GM19239 (cell line): Measurements from ENCODE around the gene KDM4C.
A peak's percentile ranks its signal among the peaks of the same experiment; 100 is the strongest.
"Not testable (repeated sequence)": the region's sequence is repeated elsewhere in the genome, so short reads cannot be mapped to it uniquely, and the experiment has no call there.

Source experiments
- DNase-seq: peaks from one replicate; pipeline ENCODE4 v3.0.0; 2011; ENCODE audit warnings: low spot score; ENCODE audit not compliant: insufficient read length
- FAIRE-seq: peaks from 2 replicates; lab custom pipeline; 2011; peaks lifted over from hg19 to GRCh38; lab: Jason Lieb, UNC

The KDM4C gene

DNA sequence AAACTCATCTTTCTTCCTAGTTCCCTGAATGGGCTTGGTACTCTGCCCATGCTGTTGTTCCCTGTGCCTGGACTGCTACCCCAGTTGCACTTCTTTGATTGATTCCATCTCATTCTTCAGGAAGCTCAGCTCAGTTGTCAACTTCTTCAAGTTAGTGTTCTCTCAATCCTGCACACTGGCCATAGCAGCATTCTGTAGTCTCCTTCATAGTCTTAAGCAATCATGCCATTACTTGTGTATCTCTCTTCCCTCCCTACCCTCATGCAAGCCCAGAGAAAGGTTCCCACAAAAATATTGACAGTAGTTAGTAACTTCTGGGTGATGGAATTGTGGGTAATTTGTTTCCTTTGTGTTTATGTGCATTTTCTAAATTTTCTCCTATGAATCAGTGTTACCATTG, 5.5 kb downstream of the KDM4C start:
- no peak for DNase-seq
- no peak for FAIRE-seq

DNA sequence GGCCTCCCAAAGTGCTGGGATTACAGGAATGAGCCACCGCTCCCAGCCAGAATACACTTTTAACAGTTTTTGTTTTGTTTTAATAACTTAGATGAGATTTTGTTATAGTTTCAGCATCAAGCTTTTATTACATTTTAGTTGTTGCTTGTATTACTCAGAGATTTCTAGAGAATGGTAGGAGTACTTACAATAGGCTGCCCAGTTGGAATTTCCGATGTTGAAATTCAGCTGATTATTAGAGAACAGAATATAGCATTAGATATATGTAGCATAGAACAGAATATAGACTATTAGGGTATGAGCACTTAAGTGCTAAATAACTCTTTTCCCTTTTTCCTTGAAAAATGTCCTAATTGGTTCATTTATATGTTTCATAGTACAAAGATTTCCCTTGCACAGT, 6.2 kb downstream of the KDM4C start:
- no peak for FAIRE-seq
- DNase-seq, result no peak

DNA sequence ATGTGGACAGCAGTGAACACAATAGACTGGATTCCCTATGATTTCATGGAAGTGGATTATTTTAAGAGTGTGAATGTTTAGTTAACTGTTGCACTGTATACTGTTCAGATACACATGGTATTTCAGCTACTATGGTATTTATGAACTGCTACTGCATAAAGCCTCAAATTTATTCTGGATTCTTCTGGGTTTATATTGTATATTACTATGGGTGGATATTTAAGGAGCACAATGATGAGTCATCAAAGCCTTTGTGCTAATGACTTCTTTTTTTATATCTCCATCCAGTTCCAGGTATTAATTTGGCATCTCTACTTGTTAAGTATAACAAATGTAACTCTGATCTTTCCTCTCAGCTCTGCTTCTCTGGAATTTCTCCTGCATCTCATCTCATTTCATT, 6.8 kb downstream of the KDM4C start:
- no peak for DNase-seq
- no peak for FAIRE-seq

DNA sequence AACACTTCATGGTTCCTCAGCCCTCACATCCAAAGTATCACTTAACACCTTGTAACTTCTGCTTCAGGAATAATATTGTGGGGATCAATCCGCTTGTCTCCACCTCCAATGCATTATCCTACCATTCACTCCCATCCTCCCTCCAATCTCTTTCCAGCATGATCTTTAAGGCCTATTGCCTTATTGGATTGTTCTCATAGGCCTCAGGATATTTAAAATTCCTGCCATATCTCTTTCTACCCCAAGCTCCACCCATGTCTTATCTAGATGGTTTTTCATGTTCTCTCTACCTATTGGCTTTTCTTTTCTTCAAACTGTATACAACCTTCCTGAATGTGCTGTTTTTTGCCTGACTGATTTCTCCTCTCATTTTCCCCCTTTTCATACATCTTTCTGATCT, 7.2 kb downstream of the KDM4C start:
- FAIRE-seq (peak; percentile 40), DNase-seq (no peak)

GRCh38 chr9:6765396-6765795, 7.6 kb downstream of the KDM4C start:
- DNase-seq (no peak), FAIRE-seq (no peak)

DNA sequence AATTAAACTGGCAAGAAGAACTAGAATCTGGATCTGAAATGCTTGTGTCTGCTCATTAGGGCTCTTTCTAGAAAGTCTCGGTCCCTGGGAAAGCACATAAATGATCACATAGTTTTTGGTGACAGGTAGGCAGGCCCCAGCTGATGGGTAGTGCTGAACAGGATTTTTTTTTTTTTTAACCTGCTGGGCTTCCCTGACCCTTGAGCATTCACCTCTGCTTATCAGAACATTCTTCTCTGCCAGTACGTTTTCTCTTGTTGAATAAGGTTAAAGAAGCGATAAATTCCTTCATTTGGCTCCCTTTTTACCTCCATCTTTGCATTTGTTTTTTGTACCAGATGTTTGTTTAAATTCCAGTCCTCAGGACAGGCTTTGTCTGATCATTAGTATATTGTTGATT, 8.8 kb downstream of the KDM4C start:
- FAIRE-seq, result no peak
- DNase-seq, result no peak

- not testable (repeated sequence) for FAIRE-seq, DNase-seq
Observed at GRCh38 chr9:6768587-6768986, 10.8 kb downstream of the KDM4C start.

- no peak for FAIRE-seq
- DNase-seq, result no peak
Observed at GRCh38 chr9:6771722-6772121, 13.9 kb downstream of the KDM4C start.

GRCh38 chr9:6777213-6777902, 19.6 kb downstream of the KDM4C start:
- FAIRE-seq, result peak; percentile 76
- no peak for DNase-seq

DNA sequence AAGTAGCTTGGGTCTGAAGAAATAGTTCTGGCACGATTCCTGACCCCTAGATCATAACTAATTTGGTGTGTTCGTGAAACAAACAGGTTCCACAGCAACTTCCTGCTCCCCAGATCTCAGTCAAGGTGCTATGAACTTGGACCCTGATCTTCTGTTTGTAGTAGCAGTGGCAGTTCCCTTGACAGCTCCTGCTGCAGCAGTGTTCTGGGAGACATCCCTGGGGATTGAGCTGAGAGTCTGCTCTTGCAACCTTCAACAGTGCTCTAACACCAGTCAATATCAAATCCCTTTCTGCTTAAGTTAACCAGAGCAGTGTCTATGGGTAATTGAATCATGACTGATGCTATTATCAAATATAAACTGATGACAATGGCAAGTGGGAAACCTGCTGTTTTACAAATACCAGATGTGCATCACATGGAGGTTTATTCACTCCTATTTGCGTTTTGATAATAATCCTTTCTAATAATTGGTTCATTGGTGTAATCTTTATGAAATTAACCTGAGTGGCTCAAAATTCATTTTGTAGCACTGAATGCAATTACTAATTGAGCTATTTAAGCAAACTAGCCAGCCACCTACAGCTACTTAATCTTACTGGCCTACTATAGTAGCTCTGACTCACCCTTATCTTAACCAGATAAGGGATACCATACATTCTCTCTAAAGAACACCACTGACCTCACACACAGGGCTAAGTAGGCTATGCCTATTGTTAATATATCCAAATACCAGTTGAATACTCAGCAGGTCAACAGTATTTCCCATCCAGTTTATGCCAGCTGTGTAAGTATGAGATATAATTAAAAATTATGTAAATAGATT, 21.9 kb downstream of the KDM4C start:
- DNase-seq, result no peak
- peak; percentile 76 for FAIRE-seq

DNA sequence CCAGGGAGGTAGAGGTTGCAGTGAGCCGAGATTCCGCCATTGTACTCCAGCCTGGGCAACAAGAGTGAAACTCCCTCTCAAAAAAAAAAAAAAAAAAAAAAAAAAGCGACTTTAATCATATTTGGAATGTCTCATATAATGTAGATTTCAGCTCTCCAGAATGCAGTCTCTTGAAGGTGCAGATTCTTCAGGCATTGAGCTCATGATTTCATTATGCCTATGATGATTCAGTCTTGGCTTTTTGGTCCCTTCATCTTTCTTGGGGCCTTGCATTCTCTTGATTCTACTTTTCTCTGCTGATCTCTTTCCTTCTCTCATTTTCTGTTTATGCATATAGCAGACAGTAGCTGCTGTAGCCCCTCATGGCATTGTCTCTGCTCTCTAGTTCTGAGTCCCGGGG, 22.9 kb downstream of the KDM4C start:
- FAIRE-seq (no peak), DNase-seq (no peak)

GRCh38 chr9:6781476-6781875, 23.7 kb downstream of the KDM4C start:
- no peak for DNase-seq
- FAIRE-seq, result no peak

- FAIRE-seq, result no peak
- DNase-seq, result no peak
Observed at GRCh38 chr9:6782345-6782744, 24.6 kb downstream of the KDM4C start.

DNA sequence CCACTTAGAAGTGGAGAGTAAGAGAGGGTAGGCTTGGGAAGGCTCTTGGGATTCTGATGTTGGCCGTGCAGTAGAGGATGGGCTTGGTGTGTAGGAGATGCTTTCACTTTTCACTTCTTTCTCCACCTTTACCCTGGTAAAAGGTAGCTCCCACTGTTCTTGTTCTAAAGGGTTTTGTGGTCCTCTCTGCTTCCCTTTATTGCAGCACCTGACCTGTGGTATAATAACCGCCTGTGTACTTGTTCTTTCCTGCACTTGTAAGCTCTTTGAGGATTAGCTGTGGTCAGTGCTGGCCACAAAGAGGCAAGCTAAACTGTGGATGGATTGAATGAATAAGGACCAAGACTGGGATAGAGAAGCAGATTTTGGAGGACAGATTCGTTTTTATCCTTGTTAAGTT, 25.2 kb downstream of the KDM4C start:
- no peak for FAIRE-seq
- no peak for DNase-seq

- DNase-seq, result no peak
- no peak for FAIRE-seq
Observed at GRCh38 chr9:6783753-6784152, 26.0 kb downstream of the KDM4C start.

- DNase-seq (no peak), FAIRE-seq (no peak)
Observed at GRCh38 chr9:6785682-6786081, 27.9 kb downstream of the KDM4C start.

DNA sequence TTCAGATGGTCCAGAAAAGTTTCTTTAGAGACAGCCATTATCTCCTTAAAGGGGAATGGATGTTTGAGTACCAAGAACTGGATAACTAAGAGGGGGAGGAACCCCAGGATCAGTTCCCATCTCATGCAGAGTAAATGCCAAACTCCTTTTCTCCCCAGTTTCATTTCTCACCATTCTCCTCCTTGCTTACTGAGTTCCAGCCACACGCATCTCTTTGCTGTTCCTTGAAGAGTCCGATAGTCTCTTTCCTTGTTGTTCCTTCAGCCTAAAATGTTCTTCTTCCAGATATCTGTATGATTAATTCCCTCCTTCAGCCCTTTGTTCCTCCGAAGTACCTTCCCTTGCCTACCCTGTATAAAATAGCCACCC, 30.0 kb downstream of the KDM4C start:
- DNase-seq (no peak), FAIRE-seq (no peak)

DNA sequence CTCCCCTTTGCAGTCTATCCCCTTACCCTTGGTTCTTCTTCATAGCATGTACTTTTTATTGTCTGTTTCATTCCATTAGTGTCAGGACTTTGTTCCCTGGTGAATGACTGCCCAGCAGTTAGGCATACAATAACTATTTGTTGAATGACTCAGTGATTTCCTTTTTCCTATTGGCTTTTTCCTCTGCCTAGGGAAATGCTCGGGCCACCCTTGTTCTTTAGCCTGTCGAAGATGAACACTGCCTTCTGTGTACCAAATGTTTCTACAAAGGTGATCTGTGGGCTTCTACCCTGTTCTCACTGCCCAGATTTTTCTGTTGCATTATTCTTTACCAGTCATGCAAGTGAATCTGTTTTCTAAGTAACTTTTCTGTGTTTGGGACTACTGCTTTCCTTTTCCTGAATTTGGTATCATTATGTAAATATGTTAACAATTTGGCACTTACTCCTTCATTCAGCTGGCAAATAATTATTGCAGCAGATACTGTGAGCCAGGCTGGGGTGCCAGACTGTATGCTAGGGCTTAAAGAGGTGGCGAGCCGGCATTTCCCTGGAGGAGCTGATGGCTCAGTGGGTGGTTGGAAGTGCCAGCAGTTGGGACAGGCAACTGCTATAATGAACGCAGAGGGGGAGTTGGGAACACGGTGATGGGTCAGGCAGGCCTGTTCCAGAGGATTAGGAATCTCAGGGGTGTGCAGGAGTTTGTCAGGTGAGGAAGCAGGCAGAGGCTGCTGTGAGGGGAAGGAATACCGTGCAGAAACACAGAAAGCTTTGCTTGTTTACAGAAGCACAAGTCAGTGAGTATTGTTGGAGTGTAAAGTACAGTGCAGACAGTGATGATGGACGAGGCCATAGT, 30.6 kb downstream of the KDM4C start:
- no peak for FAIRE-seq

GRCh38 chr9:6789017-6789338, 31.2 kb downstream of the KDM4C start:
- DNase-seq, FAIRE-seq: not testable (repeated sequence)

More for the DNA sequence above, 30.6 kb downstream of the KDM4C start:
- no peak for DNase-seq

DNA sequence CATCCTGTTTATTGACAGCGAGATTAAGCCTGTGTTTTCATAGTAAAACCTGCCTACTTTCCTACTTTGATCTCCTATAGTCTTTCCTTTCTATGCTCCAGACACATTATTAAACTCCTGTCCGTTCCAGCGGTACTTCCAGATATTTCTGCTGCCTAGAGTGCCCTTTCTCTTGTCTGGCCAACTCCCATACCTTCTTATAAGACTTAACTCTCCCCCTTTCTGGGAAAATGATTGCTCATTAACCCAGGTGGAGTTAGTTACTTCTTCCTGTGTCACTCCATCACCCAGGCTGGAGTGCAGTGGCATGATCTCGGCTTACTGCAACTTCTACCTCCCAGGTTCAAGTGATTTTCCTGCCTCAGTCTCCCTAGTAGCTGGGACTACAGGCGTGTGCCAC, 33.1 kb downstream of the KDM4C start:
- no peak for FAIRE-seq
- no peak for DNase-seq

DNA sequence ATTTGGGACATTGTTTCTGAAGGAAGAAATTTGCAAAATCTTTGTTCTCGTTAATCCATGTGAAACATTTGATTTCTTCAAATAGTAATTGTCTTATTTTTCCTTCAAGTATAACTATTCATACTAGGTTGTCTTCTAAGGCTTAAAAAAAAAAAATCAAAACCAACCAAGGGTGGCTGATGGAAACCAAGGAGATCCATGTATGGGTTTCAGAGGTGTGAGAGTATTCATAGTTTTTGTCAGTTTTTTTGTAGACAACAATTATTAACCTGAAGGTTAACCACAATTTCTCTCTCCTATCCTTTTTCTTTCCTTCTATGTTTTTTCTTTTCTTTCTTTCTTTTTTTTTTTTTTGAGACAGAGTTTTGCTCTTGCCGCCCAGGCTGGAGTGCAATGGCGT, 35.4 kb downstream of the KDM4C start:
- DNase-seq (no peak), FAIRE-seq (peak; percentile 40)
